ENCODE data around the gene SLC18B1.

The SLC18B1 gene

DNA sequence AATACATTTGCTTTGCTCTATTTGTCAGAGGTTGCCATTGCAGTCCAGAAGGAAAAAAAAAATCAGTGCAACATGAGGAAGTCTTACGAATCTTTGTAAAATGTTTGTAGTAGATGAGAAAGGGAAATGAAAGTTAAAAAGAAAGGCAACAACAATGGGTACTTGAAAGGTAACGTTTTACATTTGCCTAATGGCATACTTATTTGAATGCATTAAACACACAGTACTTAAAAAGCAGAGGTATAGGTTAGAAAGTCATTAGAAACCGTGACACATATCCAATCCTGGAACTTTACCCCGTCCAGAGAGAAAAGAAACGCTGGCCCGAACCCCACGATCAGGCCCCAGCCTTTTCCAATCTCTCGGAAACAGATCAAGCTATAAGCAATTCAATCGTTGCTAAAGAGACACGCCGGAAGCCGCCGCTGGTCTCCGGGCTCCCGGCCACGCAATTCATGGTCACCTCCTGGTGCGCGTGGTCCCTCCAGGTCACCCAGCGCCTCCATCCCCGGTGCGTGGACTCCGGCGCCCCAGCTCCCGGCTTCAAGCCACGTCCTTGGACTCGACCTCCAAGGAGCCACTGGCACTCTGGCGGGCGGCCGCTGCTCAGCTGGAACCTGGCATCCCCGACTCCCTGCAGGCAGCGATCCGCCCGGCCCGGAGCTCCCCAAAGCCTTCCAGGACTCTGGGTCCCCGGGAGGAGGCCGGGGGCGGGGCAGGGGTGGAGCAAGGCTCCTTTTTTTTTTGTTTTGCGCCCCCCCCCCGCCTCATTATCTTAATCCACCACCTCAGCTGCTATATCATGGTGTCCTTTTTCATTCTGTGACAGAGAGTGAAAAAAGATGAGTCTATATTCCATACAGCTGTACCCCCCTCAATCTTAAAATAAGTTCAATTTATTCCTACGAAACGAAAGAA, at the start of gene SLC18B1:
Gene SLC18B1, minus strand, starts transcription at position 687 of the 918 bp plus-strand sequence. Its CDS starts 181 bp downstream, at position 506.
- no peak for DNase-seq (ENCODE audit: low read depth, low spot score)

- DNase-seq (ENCODE audit: low read depth, low spot score), result no peak
These were observed 45.0 kb upstream of the SLC18B1 start for GRCh38 chr6:132843316-132844035.

- no peak for DNase-seq (ENCODE audit: low read depth, low spot score)
These were observed 43.5 kb upstream of the SLC18B1 start for GRCh38 chr6:132841966-132842365.

DNA sequence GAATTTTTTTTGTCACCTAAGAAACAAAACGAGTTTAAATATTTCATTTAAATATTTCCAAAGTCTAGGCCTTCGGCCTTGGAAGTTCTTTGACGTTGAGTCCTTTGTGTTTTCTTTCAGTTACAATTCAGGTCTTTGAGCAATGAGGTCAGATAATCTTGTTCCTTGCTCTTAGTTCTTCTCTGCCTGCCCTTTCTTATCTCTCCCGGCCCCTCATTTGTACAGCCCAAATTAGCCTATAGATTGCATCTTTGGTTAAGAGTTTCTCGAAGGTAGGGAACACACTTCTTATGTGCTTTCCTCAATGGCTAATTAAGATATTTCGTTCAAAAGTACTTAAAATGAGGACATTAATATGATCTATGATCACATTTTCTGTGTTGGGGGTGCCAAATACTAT, 34.5 kb upstream of the SLC18B1 start:
- DNase-seq (ENCODE audit: low read depth, low spot score), result no peak

GRCh38 chr6:132830334-132830751, 31.9 kb upstream of the SLC18B1 start:
- DNase-seq (ENCODE audit: low read depth, low spot score), result no peak

DNA sequence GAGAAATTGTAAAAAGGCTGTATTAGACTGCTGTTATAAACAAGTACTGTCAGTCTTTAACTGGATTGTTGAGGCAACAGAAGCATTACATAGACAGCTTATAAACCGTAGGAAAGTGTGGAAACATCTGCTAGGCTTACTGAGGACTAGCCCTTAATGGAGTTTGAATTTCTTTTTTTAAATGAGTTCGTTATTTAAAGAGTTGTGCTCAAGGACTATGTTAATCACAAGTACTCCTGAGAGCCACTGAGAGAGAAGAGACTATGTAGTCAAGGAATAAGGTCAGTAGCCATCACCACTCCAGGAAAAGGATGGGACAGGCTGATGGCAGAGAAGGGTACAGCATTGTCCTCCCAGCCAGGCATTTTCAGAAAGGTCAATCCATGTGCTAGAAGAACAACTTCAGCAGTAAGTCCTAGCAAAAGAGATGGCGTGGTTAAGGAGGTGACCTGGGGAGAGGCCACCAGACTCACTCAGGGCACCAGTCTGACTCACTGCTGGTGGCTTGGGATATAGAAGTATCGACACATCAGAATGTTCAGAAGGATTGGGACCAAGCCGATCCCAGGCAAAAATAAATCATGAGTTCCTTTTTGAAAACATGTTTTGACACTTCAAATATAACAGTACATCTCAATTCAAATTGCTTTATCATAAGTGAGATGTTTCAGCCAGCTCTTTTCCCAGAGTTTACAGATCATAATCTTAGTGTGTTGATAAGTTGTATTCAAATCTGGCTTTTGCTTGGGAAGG, 22.4 kb upstream of the SLC18B1 start:
- no peak for DNase-seq (ENCODE audit: low read depth, low spot score)

DNA sequence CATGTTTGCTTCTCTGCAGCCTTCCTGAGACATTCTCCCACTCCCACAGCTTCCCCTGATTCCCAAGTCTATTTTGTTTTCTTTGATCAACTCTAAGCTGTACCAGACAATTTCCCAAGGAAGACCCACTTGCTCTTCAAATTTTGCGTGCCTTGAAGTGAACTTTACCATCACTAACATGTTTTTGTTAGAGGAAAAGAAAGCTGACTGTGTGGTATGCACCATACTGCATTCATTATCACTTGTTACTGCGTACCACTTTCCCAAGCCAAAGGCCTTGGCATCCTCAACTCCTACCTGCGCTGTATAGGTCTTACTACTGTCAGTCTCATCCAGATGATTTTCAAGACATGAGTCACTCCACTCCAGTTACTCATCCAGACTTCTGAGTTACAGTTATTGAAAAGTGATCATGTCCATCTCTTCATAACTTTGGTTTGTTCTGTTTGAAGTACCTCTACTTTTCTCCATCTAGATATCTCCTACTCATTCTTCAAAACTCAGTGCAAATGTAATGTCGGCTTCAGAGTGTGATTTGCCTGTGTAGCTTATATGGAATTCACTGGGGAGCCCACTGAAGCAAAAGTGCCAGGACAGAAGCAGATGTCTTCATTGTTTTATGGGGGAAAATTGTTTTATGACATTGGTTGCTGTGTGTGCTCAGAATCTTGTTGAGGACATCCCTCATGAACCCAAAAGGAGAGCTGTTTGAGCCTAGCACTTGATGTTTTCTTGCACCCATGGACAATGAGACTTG, 21.1 kb upstream of the SLC18B1 start:
- DNase-seq (ENCODE audit: low read depth, low spot score), result no peak

DNA sequence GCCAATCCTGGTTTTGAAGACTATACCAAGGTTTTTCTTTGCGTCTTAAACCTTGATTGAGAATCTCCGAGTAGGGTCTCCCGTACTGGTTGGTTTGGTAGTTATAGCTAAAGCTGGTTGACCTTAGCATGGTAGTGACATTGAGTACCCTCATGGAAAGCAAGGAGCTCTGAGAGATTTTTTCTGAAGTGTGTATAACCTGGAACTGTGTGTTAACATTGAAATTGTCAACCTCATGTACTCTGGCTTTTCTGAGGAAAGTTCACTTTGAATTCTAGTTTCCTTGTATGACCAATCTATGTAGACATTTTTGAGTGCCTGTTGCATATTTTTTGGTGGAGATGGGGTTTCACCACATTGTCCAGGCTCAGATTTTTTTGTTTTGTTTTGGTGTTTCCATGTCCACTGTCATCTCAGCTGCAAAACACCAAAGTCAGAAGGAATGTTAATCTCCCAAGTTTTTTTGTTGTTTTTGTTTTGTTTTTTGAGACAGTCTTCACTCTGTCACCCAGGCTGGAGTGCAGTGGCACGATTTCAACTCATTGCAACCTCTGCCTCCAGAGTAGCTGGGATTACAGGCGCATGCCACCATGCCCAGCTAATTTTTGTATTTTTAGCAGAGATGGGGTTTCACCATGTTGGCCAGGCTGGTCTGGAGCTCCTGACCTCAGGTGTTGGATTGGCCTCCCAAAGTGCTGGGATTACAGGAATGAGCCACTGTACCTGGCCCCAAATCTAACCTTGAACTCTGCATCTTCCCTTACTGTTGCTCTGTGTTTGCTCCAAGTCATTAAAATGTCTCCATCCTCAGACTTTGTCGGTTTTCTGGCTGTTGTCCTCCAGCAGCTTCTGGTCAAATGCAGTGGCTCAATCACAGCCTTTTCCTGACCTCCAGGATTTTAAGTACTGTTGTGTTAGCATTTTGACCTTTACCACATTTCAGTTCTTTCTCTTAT, 20.2 kb upstream of the SLC18B1 start:
- no peak for DNase-seq (ENCODE audit: low read depth, low spot score)

GRCh38 chr6:132817554-132818403, 19.3 kb upstream of the SLC18B1 start:
- no peak for DNase-seq (ENCODE audit: low read depth, low spot score)

GRCh38 chr6:132816660-132817059, 18.2 kb upstream of the SLC18B1 start:
- DNase-seq (ENCODE audit: low read depth, low spot score), result no peak

GRCh38 chr6:132814716-132815570, 16.5 kb upstream of the SLC18B1 start:
- DNase-seq (ENCODE audit: low read depth, low spot score), result no peak

DNA sequence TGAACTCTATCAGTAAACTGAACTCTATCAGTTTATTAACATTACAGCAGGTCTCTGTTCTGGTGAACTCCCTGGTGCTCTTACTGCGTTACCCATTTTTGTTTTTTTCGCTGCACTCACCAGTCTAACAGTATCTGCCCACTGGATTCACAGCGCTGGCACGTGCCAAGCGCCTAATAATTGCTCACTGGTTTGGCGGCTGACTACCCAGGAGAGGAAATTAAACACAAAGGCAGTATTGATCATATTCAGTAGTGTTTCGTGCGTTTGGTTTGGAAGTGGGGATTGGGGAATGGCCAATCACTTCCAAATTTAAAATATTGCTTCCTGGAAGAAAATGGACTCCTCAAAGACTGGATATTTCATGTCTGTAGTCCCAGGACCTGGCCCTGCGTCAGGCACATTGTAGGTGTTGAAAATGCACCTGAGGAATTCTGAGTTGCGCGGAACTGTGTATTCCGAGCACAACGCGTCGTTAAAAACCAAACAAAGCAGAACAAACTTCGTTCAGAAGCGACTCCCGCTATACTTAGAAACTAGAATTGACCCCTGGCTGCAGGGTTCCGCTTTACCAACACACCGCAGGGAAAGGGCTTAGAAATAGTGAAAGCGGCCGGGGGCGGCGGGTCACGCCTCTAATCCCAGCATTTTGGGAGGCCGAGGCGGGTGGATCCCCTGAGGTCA, 14.9 kb upstream of the SLC18B1 start:
- DNase-seq (ENCODE audit: low read depth, low spot score), result no peak

- no peak for DNase-seq (ENCODE audit: low read depth, low spot score)
These were observed 14.3 kb upstream of the SLC18B1 start for GRCh38 chr6:132812756-132813172.

- no peak for DNase-seq (ENCODE audit: low read depth, low spot score)
These were observed 13.9 kb upstream of the SLC18B1 start for GRCh38 chr6:132812255-132812732.

GRCh38 chr6:132811276-132811675, 12.8 kb upstream of the SLC18B1 start:
- no peak for DNase-seq (ENCODE audit: low read depth, low spot score)

DNA sequence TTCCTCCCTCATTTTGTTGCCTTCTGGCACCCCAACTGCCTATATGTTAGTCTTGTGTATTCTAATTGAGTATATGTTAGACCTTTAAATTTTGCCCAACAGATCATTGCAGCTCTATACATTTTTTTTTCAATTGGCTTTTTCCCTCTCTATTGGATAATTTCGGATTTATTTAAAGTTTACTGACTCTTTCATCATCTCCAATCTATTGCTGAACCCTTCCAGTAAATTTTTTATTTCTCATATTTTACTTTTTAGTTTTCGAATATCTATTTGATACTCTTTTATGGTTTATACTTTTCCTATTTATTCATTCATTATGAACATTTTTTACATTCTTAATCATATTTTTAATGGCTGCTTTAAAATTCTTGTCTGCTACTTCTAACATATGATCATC, 7.1 kb upstream of the SLC18B1 start:
- no peak for DNase-seq (ENCODE audit: low read depth, low spot score)

DNA sequence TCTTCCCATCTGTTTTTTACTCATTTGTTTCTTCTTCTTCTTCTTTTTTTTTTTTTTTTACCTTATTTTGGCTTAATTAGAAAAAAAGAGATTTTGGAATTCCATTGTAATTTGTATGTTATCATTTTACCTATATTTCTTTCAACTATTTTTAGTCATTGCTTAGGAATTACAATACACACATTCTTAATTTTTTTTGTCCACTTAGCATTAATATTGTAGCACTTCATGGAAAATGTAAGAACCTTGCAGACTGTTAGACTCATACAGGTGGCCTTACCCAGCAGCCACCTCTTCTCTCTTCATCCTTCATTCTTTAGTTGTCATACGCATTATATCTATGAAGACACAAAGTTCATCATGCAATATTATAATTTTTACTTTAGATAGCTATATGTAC, 5.8 kb upstream of the SLC18B1 start:
- DNase-seq (ENCODE audit: low read depth, low spot score), result no peak

Measured in activated naive CD8-positive, alpha-beta T cell treated with anti-CD3 and anti-CD28 coated beads, Interleukin-2, amount 50 U/mL, for 16 hours (primary cell).